VCaP (cell line): ENCODE data around the gene XPNPEP1.
A peak's percentile ranks its signal among the peaks of the same experiment; 100 is the strongest.

Source experiments
- H3K27ac ChIP-seq: fragments of 450-650 bp; 2 replicates; pipeline ENCODE4 v1.5.1; 2017
- TF ChIP-seq, protein P1 (sequence below): fragments of 450-650 bp; conservative IDR thresholded peaks from 2 replicates; pipeline ENCODE4 v1.5.1; 2017; ENCODE audit warnings: mild to moderate bottlenecking, moderate library complexity

The XPNPEP1 gene

GRCh38 chr10:109906316-109906715 lies 17.0 kb downstream of the XPNPEP1 start:
- TF ChIP-seq, protein P1, sequence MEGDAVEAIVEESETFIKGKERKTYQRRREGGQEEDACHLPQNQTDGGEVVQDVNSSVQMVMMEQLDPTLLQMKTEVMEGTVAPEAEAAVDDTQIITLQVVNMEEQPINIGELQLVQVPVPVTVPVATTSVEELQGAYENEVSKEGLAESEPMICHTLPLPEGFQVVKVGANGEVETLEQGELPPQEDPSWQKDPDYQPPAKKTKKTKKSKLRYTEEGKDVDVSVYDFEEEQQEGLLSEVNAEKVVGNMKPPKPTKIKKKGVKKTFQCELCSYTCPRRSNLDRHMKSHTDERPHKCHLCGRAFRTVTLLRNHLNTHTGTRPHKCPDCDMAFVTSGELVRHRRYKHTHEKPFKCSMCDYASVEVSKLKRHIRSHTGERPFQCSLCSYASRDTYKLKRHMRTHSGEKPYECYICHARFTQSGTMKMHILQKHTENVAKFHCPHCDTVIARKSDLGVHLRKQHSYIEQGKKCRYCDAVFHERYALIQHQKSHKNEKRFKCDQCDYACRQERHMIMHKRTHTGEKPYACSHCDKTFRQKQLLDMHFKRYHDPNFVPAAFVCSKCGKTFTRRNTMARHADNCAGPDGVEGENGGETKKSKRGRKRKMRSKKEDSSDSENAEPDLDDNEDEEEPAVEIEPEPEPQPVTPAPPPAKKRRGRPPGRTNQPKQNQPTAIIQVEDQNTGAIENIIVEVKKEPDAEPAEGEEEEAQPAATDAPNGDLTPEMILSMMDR = no peak
- H3K27ac ChIP-seq = no peak overlapping the region

- H3K27ac ChIP-seq = no peak overlapping the region
Measured at GRCh38 chr10:109904397-109904796, 18.9 kb downstream of the XPNPEP1 start.

DNA sequence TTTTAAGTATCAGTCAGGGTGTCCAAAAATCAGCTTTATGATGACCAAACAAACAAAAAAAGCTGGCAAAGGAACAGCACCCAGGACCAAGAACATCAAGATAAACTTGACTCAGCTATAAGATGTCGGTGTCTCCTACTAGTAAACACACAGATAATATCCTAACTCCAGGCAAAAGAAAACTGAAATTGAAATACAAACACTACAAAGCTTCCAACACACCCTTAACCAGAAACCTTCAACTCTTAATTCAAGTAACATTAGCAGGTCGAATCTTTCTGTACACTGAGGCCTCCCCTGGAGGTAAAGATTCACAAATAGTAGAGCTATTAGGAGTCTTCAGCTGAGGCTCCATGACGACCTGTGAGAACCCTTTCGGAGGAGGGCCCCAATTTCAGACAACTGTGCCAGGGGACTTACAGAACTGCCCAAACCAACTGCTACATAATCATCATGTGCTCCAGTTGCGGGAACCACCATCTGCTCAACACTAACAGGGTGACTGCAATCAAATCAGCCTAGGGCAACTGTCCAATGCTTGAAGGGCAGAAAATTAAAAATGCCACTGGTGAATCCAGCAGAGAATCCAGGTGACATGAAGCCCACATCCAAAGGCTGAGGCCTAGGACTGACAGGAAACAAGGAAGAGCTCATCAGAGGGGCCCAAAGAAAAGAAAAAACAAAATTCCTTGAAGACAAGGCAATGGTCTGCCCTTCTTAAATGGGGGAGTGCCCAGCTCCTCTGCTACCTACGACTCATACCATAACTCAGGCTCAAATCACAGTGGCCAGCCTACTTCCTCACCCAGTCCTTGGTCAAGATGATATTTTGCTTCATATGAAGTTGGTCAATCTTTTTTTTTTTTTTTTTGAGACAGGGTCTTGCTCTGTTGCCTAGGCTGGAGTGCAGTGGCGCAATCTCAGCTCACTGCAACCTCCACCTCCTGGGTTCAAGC lies 20.0 kb downstream of the XPNPEP1 start:
- H3K27ac ChIP-seq = peak overlapping the region; percentile 21
- TF ChIP-seq, protein P1 = no peak

More at GRCh38 chr10:109904397-109904796, 18.9 kb downstream of the XPNPEP1 start:
- TF ChIP-seq, protein P1 = no peak

DNA sequence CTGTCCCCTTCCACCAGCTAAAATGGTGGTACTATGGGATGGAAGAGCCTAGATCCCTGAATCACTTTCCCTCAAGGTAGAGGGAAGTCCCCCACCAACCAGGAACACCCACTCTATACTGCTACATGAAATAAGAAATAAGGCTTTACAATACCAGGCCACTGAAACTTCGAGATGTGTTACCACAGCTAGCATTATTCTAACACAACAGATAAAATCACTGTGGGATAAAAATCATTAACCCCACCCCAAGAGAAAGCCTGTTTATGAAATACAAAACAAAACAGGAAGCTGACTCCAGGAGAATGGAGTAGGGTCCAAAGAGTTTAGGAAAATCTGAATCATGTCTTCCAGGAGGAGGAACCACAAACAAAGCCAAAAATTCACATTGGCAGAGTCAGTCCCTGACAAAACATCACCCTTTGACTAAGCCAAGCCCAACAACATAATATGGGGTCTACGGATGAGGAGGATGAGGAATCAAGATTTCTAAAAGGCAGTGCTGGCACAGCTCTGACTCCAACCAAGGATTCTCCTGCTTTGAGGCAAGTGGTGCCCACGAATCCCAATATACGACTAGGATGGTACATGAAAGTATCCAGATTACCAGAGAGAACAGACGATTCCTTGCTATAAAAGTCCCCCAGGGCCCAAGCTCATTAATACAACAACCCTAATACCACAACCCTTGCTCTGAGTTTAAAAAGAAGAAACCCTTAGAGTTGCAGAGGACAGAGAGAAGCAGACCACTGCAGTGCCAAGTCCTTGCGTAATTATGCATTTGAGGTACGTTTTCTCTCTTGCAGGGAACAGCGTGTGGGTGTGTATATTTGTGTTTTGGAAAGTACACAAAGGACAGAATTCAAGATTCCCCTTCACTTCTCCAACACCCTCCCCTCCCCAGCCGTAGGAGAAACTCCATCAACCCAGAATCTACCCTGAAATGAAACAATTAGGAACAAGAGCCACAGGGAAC lies 23.7 kb downstream of the XPNPEP1 start:
- H3K27ac ChIP-seq = no peak overlapping the region
- TF ChIP-seq, protein P1 = no peak

GRCh38 chr10:109898666-109899355 lies 24.5 kb downstream of the XPNPEP1 start:
- no peak overlapping the region for H3K27ac ChIP-seq
- TF ChIP-seq, protein P1 = no peak

DNA sequence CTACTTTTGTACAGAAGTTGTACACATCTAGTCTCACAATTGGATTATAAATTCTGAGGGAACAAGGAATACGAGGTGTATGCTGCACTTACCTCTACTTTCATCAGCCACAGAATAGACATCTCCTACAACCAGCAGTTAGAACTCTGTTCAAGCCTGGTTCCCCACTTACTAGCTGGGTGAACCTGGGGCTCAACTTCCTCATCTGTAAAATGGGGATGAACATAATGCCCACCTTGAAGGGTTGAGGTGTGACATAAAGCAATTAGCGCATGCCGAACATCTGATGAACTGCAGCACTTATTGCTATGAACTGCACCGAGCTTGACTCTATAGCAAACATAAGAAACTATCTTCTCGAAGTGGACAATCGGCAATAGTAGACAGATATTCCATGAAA lies 25.3 kb downstream of the XPNPEP1 start:
- TF ChIP-seq, protein P1 = no peak
- no peak overlapping the region for H3K27ac ChIP-seq
